HG03060 (cell line): ENCODE measurements around the gene RPTOR.
"Not testable (repeated sequence)": the region's sequence is repeated elsewhere in the genome, so short reads cannot be mapped to it uniquely, and the experiment has no call there.

ENCODE experiments used
- ATAC-seq: cut with Tn5 transposase; IDR thresholded peaks from one replicate; pipeline ENCODE4 v1.9.1; 2021; ENCODE audit warnings: low read depth, moderate number of reproducible peaks; ENCODE audit not compliant: unreplicated experiment

The RPTOR gene

GRCh38 chr17:80737106-80738019, 192.7 kb downstream of the RPTOR start:
- ATAC-seq: no peak

GRCh38 chr17:80738020-80738808, 193.6 kb downstream of the RPTOR start:
- no peak for ATAC-seq

- no peak for ATAC-seq
Observed at GRCh38 chr17:80738987-80739730, 194.5 kb downstream of the RPTOR start.

GRCh38 chr17:80740141-80740540, 195.5 kb downstream of the RPTOR start:
- no peak for ATAC-seq

- no peak for ATAC-seq
Observed at GRCh38 chr17:80742091-80742490, 197.5 kb downstream of the RPTOR start.

GRCh38 chr17:80742581-80743180, 198.0 kb downstream of the RPTOR start:
- no peak for ATAC-seq

- ATAC-seq: no peak
Observed at GRCh38 chr17:80743181-80743771, 198.6 kb downstream of the RPTOR start.

- ATAC-seq: not testable (repeated sequence)
Observed at GRCh38 chr17:80743973-80744372, 199.3 kb downstream of the RPTOR start.

GRCh38 chr17:80744725-80745124, 200.1 kb downstream of the RPTOR start:
- not testable (repeated sequence) for ATAC-seq

GRCh38 chr17:80745183-80745582, 200.5 kb downstream of the RPTOR start:
- ATAC-seq: no peak

GRCh38 chr17:80746262-80746935, 201.8 kb downstream of the RPTOR start:
- no peak for ATAC-seq

GRCh38 chr17:80747469-80747868, 202.8 kb downstream of the RPTOR start:
- no peak for ATAC-seq

GRCh38 chr17:80749611-80750010, 205.0 kb downstream of the RPTOR start:
- no peak for ATAC-seq

- ATAC-seq: no peak
Observed at GRCh38 chr17:80750263-80750662, 205.6 kb downstream of the RPTOR start.

- no peak for ATAC-seq
Observed at GRCh38 chr17:80751070-80751945, 206.7 kb downstream of the RPTOR start.

GRCh38 chr17:80751946-80752581, 207.4 kb downstream of the RPTOR start:
- no peak for ATAC-seq

GRCh38 chr17:80753685-80754345, 209.2 kb downstream of the RPTOR start:
- ATAC-seq: no peak

- no peak for ATAC-seq
Observed at GRCh38 chr17:80754846-80755245, 210.2 kb downstream of the RPTOR start.
